Peyer's patch (tissue), 4 donors: Measurements from ENCODE around the gene MYOT. TPM values are rescaled to one million over a fixed set of nuclear protein-coding genes. Genes with fewer than 3 reads are reported as not detected.

Source experiments
- DNase-seq, 3 donors: peaks; one replicate each; pipeline ENCODE4 v3.0.0-alpha.2; 2017 to 2019
- H3K27ac ChIP-seq, 4 donors: fragments of 200-600 bp; sonication (generic); one replicate each; pipeline ENCODE4 v1.5.1; 2016 to 2019
- H3K27me3 ChIP-seq, 2 donors: fragments of 200-600 bp; sonication (generic); one replicate each; pipeline ENCODE4 v1.5.1; 2019
- H3K36me3 ChIP-seq, 3 donors: fragments of 200-600 bp; sonication (generic); one replicate each; pipeline ENCODE4 v1.5.1; 2016 to 2019
- H3K4me1 ChIP-seq, 4 donors: fragments of 200-600 bp; sonication (generic); one replicate each; pipeline ENCODE4 v1.5.1; 2016 to 2019
- H3K4me3 ChIP-seq, 4 donors: fragments of 200-600 bp; sonication (generic); 1 replicate in 3 of 4; 2 replicates in 1 of 4; pipeline ENCODE4 v1.5.1; 2016 to 2019; ENCODE audit warnings: mild to moderate bottlenecking in 1 of 4
- H3K9me3 ChIP-seq, 4 donors: fragments of 200-600 bp; sonication (generic); one replicate each; pipeline ENCODE4 v1.5.1; 2016 to 2019; ENCODE audit warnings: mild to moderate bottlenecking in 1 of 4
- CTCF ChIP-seq, 6 experiments: fragments of 450-650 bp in 4 of 6; fragments of 200-600 bp in 2 of 6; sonication (generic) in 1 of 6; IDR thresholded peaks; one replicate each; pipeline ENCODE4 v1.5.1; 2017 to 2019; ENCODE audit warnings: antibody characterized with exemption in 6 of 6, mild to moderate bottlenecking in 3 of 6, moderate library complexity in 1 of 6
- POLR2A ChIP-seq, 2 donors: fragments of 450-650 bp; IDR thresholded peaks; one replicate each; pipeline ENCODE4 v1.5.1; 2017; ENCODE audit warnings: antibody characterized with exemption in 2 of 2, mild to moderate bottlenecking in 2 of 2, moderate library complexity in 2 of 2
- total RNA-seq, 4 donors: library from RNA; depleted of rRNA; stranded (reverse); fragments of >200 nt; gene quantifications; one replicate each; pipeline ENCODE4 v1.1.0, GENCODE V29; 2016

Gene MYOT
- total RNA-seq, 4 donors from 2014 or later, result 1.1 to 5.7 (median 4.2) TPM

- no peak overlapping the region for H3K27ac ChIP-seq
- no peaks in the 10 kb centered on the region for H3K27me3 ChIP-seq
- DNase-seq, result no peak
- no peaks in the 10 kb centered on the region for H3K4me1 ChIP-seq
- no peak overlapping the region for H3K4me3 ChIP-seq
- H3K36me3 ChIP-seq, result no peaks in the 10 kb centered on the region
- TF ChIP-seq CTCF (IDR thresholded peaks at IDR 0.05), result no peak
- no peak for TF ChIP-seq POLR2A (IDR thresholded peaks at IDR 0.05)
- H3K9me3 ChIP-seq, result no peaks in the 10 kb centered on the region
These were observed 895 bp upstream of the MYOT start for GRCh38 chr5:137866541-137867388.

GRCh38 chr5:137870647-137871339, 3.1 kb downstream of the MYOT start:
- Histone ChIP-seq H3K27ac (no peak overlapping the region), H3K4me1 (no peaks in the 10 kb centered on the region), H3K27me3 (no peaks in the 10 kb centered on the region), H3K9me3 (no peaks in the 10 kb centered on the region), H3K4me3 (no peak overlapping the region), H3K36me3 (no peaks in the 10 kb centered on the region)
- DNase-seq, result no peak
- TF ChIP-seq POLR2A (IDR thresholded peaks at IDR 0.05) (no peak), CTCF (IDR thresholded peaks at IDR 0.05) (no peak)

DNA sequence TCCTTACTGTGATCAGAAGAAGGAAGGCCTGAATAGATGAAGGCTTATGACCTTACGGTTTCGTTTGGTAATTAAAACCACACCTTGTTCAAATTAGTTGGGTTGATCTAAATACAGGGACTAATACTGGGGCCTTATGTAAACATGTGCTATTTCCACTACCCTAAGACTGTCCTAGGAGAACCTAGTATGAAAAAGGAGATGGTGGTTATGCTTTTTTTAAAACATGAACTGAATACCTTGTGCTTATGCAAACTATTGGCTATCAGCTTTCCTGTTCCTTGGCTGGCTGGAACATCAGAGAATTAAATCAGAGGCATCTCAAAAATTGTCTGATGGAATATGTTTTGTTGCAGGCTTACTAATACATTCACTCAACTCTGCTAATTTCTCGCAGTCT, 3.9 kb downstream of the MYOT start:
- Histone ChIP-seq H3K9me3 (no peaks in the 10 kb centered on the region), H3K27ac (no peak overlapping the region), H3K27me3 (no peaks in the 10 kb centered on the region), H3K36me3 (no peaks in the 10 kb centered on the region), H3K4me1 (no peaks in the 10 kb centered on the region), H3K4me3 (no peak overlapping the region)
- TF ChIP-seq CTCF (IDR thresholded peaks at IDR 0.05) (no peak), POLR2A (IDR thresholded peaks at IDR 0.05) (no peak)
- DNase-seq, result no peak

- Histone ChIP-seq H3K4me1 (no peaks in the 10 kb centered on the region), H3K27me3 (no peaks in the 10 kb centered on the region), H3K36me3 (no peaks in the 10 kb centered on the region), H3K27ac (no peak overlapping the region), H3K4me3 (no peak overlapping the region), H3K9me3 (no peaks in the 10 kb centered on the region)
- no peak for DNase-seq
- TF ChIP-seq CTCF (IDR thresholded peaks at IDR 0.05) (no peak), POLR2A (IDR thresholded peaks at IDR 0.05) (no peak)
These were observed 4.8 kb downstream of the MYOT start for GRCh38 chr5:137872466-137872865.

GRCh38 chr5:137876101-137876500, 8.4 kb downstream of the MYOT start:
- no peak overlapping the region for H3K4me3 ChIP-seq
- TF ChIP-seq CTCF (IDR thresholded peaks at IDR 0.05), result no peak
- TF ChIP-seq POLR2A (IDR thresholded peaks at IDR 0.05), result no peak
- no peaks in the 10 kb centered on the region for H3K36me3 ChIP-seq
- no peaks in the 10 kb centered on the region for H3K27me3 ChIP-seq
- DNase-seq, result no peak
- no peaks in the 10 kb centered on the region for H3K9me3 ChIP-seq
- H3K4me1 ChIP-seq, result no peaks in the 10 kb centered on the region
- H3K27ac ChIP-seq, result no peak overlapping the region
